Stimulated activated CD8-positive, alpha-beta memory T cell treated with anti-CD3 and anti-CD28 coated beads, Interleukin-12 subunit alpha, Interleukin-12 subunit beta, amount 100 ng/mL, for 4 hours (primary cell): Measurements from ENCODE around the gene TAS2R41.

Source experiments
- DNase-seq: peaks from one replicate; pipeline ENCODE4 v3.0.0-alpha.2; 2020; ENCODE audit warnings: low read depth

The TAS2R41 gene

GRCh38 chr7:143477501-143478150 lies at the start of gene TAS2R41:
Gene TAS2R41, plus strand, starts transcription at chr7:143477873. Its CDS starts 0 bp downstream, at chr7:143477873.
- DNase-seq = no peak

GRCh38 chr7:143429770-143430698 lies 47.6 kb upstream of the TAS2R41 start:
- DNase-seq = no peak

- no peak for DNase-seq
Measured at GRCh38 chr7:143431109-143431508, 46.6 kb upstream of the TAS2R41 start.

GRCh38 chr7:143433759-143434158 lies 43.9 kb upstream of the TAS2R41 start:
- DNase-seq = no peak

- DNase-seq = no peak
Measured at GRCh38 chr7:143434660-143435059, 43.0 kb upstream of the TAS2R41 start.

GRCh38 chr7:143435266-143435665 lies 42.4 kb upstream of the TAS2R41 start:
- no peak for DNase-seq

- DNase-seq = no peak
Measured at GRCh38 chr7:143436325-143436946, 41.2 kb upstream of the TAS2R41 start.

GRCh38 chr7:143437578-143437977 lies 40.1 kb upstream of the TAS2R41 start:
- DNase-seq = no peak

- DNase-seq = no peak
Measured at GRCh38 chr7:143439866-143440265, 37.8 kb upstream of the TAS2R41 start.

GRCh38 chr7:143443153-143443552 lies 34.5 kb upstream of the TAS2R41 start, which contains the start of gene TAS2R60:
Gene TAS2R60, plus strand, starts transcription at chr7:143443453. Its CDS starts 0 bp downstream, at chr7:143443453.
- DNase-seq = no peak

GRCh38 chr7:143444063-143444782 lies 33.5 kb upstream of the TAS2R41 start:
- no peak for DNase-seq

GRCh38 chr7:143444785-143445184 lies 32.9 kb upstream of the TAS2R41 start:
- DNase-seq = no peak

- DNase-seq = no peak
Measured at GRCh38 chr7:143447466-143447865, 30.2 kb upstream of the TAS2R41 start.

- DNase-seq = no peak
Measured at GRCh38 chr7:143448429-143448828, 29.2 kb upstream of the TAS2R41 start.

- no peak for DNase-seq
Measured at GRCh38 chr7:143449793-143450192, 27.9 kb upstream of the TAS2R41 start.

- DNase-seq = no peak
Measured at GRCh38 chr7:143451122-143451521, 26.6 kb upstream of the TAS2R41 start.

GRCh38 chr7:143451746-143452145 lies 25.9 kb upstream of the TAS2R41 start:
- DNase-seq = no peak

- DNase-seq = no peak
Measured at GRCh38 chr7:143452495-143452894, 25.2 kb upstream of the TAS2R41 start.

- DNase-seq = no peak
Measured at GRCh38 chr7:143454091-143454680, 23.5 kb upstream of the TAS2R41 start.

- DNase-seq = no peak
Measured at GRCh38 chr7:143455491-143455890, 22.2 kb upstream of the TAS2R41 start.

GRCh38 chr7:143455942-143456341 lies 21.7 kb upstream of the TAS2R41 start:
- no peak for DNase-seq
